PC-9 (cell line): Measurements from ENCODE around the gene DCLRE1C. TPM values are rescaled to one million over a fixed set of nuclear protein-coding genes. Genes with fewer than 3 reads are reported as not detected.

Experiments used
- BruUV-seq: library from RNA; stranded (reverse); fragments of 400-500 nt; replicated peaks from 2 replicates; lab custom pipeline; 2021; lab: Mats Ljungman, UMichigan
- CTCF ChIA-PET: fragments of 300-600 bp; sonication (Branson Sonifier 250); formaldehyde crosslinking; loops from one replicate; lab custom pipeline; 2022; ENCODE audit warnings: antibody characterized with exemption; lab: Charles Lee
- POLR2A ChIA-PET: fragments of 300-600 bp; sonication (Branson Sonifier 250); formaldehyde crosslinking; loops from one replicate; lab custom pipeline; 2022; ENCODE audit warnings: antibody characterized with exemption; ENCODE audit not compliant: unreplicated experiment; lab: Charles Lee
- DNase-seq, 2 experiments: peaks; one replicate each; pipeline versions ENCODE4 v3.0.0 to v3.0.0-alpha.2; 2015 to 2022; ENCODE audit warnings: mixed read lengths in 1 of 2
- H2AFZ ChIP-seq: fragments of 200-600 bp; sonication (generic); 2 replicates; pipeline ENCODE4 v1.8.1; 2017; ENCODE audit warnings: antibody characterized with exemption
- H3F3A ChIP-seq: fragments of 200-600 bp; sonication (generic); 2 replicates; pipeline ENCODE4 v1.8.1; 2017; ENCODE audit warnings: antibody characterized with exemption, mild to moderate bottlenecking, low read depth; ENCODE audit not compliant: insufficient read depth
- H3K27ac ChIP-seq: fragments of 200-600 bp; sonication (generic); 2 replicates; pipeline ENCODE4 v1.6.1; 2016; ENCODE audit warnings: mixed run types
- H3K27me3 ChIP-seq: fragments of 200-600 bp; sonication (generic); 2 replicates; pipeline ENCODE4 v1.6.1; 2016; ENCODE audit warnings: low read depth, mixed run types; ENCODE audit not compliant: insufficient read depth
- H3K36me3 ChIP-seq: fragments of 200-600 bp; sonication (generic); 2 replicates; pipeline ENCODE4 v1.6.1; 2016; ENCODE audit warnings: low read depth, mixed run types
- H3K4me1 ChIP-seq: fragments of 200-600 bp; sonication (generic); replicated peaks from 2 replicates; pipeline ENCODE4 v1.6.1; 2016; ENCODE audit warnings: mixed run types; ENCODE audit not compliant: insufficient read depth
- H3K4me2 ChIP-seq: fragments of 200-600 bp; sonication (generic); 2 replicates; pipeline ENCODE4 v1.6.1; 2017; ENCODE audit warnings: mixed run types
- H3K4me3 ChIP-seq: fragments of 200-600 bp; sonication (generic); 2 replicates; pipeline ENCODE4 v1.6.1; 2016; ENCODE audit warnings: mixed run types
- H3K79me2 ChIP-seq: fragments of 200-600 bp; sonication (generic); 2 replicates; pipeline ENCODE4 v1.6.1; 2017; ENCODE audit warnings: low read depth, mixed run types
- H3K9me2 ChIP-seq: fragments of 200-600 bp; sonication (generic); 2 replicates; pipeline ENCODE4 v1.8.1; 2017; ENCODE audit warnings: mild to moderate bottlenecking; ENCODE audit not compliant: insufficient read depth
- H3K9me3 ChIP-seq: fragments of 200-600 bp; sonication (generic); 2 replicates; pipeline ENCODE4 v1.8.1; 2016; ENCODE audit warnings: low read depth; ENCODE audit not compliant: insufficient read depth
- H4K20me1 ChIP-seq: fragments of 200-600 bp; sonication (generic); 2 replicates; pipeline ENCODE4 v1.8.1; 2017; ENCODE audit not compliant: insufficient read depth
- CTCF ChIP-seq: fragments of 200-600 bp; sonication (generic); conservative IDR thresholded peaks from 2 replicates; pipeline ENCODE4 v1.6.1; 2017; ENCODE audit warnings: mixed run types, antibody characterized with exemption, mild to moderate bottlenecking, moderate library complexity
- EZH2 ChIP-seq: fragments of 200-600 bp; sonication (generic); IDR thresholded peaks from 2 replicates; pipeline ENCODE4 v1.8.0; 2017; ENCODE audit warnings: antibody characterized with exemption, low read depth
- intact Hi-C: fragments of 100-400 bp; cut with micrococcal nuclease; formaldehyde crosslinking; loops from one replicate; pipeline ENCODE4 v1.10.0; 2022; ENCODE audit not compliant: unreplicated experiment
- total RNA-seq: library from RNA; stranded (reverse); gene quantifications from 2 replicates; pipeline ENCODE4 v1.2.3, GENCODE V29; 2021

The DCLRE1C gene
- total RNA-seq, 1 experiment from 2014 or later: 14.0 TPM

GRCh38 chr10:14926722-14927416 lies 27.0 kb downstream of the DCLRE1C start:
- ChIA-PET CTCF (no interaction called here), POLR2A (no interaction called here)
- no peak overlapping the region for H3K27ac ChIP-seq
- peaks cover 3% of the 10 kb centered on the region for H3K36me3 ChIP-seq
- H3K9me2 ChIP-seq: no peaks in the 10 kb centered on the region
- no peak overlapping the region for H2AFZ ChIP-seq
- H3K4me2 ChIP-seq: no peak overlapping the region
- intact Hi-C loops: no loop called here
- H3K4me1 ChIP-seq: no peaks in the 10 kb centered on the region
- no peaks in the 10 kb centered on the region for H3K79me2 ChIP-seq
- TF ChIP-seq EZH2 (no peak), CTCF (no peak)
- H3K9me3 ChIP-seq: no peaks in the 10 kb centered on the region
- H3K4me3 ChIP-seq: no peak overlapping the region
- H3F3A ChIP-seq: no peaks in the 10 kb centered on the region
- no peaks in the 10 kb centered on the region for H3K27me3 ChIP-seq
- no peaks in the 10 kb centered on the region for H4K20me1 ChIP-seq
- no peak for DNase-seq
- BruUV-seq: no TSS peak

GRCh38 chr10:14926061-14926470 lies 27.8 kb downstream of the DCLRE1C start:
- no peaks in the 10 kb centered on the region for H3F3A ChIP-seq
- intact Hi-C loops: no loop called here
- H3K27ac ChIP-seq: no peak overlapping the region
- no peaks in the 10 kb centered on the region for H3K27me3 ChIP-seq
- H2AFZ ChIP-seq: no peak overlapping the region
- CTCF ChIA-PET: no interaction called here
- H3K36me3 ChIP-seq: peaks cover 3% of the 10 kb centered on the region
- H3K4me1 ChIP-seq: no peaks in the 10 kb centered on the region
- POLR2A ChIA-PET: no interaction called here
- H3K4me2 ChIP-seq: no peak overlapping the region
- H3K9me2 ChIP-seq: no peaks in the 10 kb centered on the region
- no TSS peak for BruUV-seq
- H3K79me2 ChIP-seq: no peaks in the 10 kb centered on the region
- H3K4me3 ChIP-seq: no peak overlapping the region
- TF ChIP-seq EZH2 (no peak), CTCF (no peak)
- no peaks in the 10 kb centered on the region for H3K9me3 ChIP-seq
- no peaks in the 10 kb centered on the region for H4K20me1 ChIP-seq
- DNase-seq: no peak

- no peak overlapping the region for H3K27ac ChIP-seq
- no peaks in the 10 kb centered on the region for H3K27me3 ChIP-seq
- intact Hi-C loops: no loop called here
- H3K4me1 ChIP-seq: no peaks in the 10 kb centered on the region
- no peaks in the 10 kb centered on the region for H3K9me2 ChIP-seq
- CTCF ChIA-PET: no interaction called here
- H3K4me2 ChIP-seq: no peak overlapping the region
- no peaks in the 10 kb centered on the region for H3F3A ChIP-seq
- BruUV-seq: no TSS peak
- H3K36me3 ChIP-seq: peaks cover 3% of the 10 kb centered on the region
- no peak overlapping the region for H3K4me3 ChIP-seq
- H4K20me1 ChIP-seq: no peaks in the 10 kb centered on the region
- no peaks in the 10 kb centered on the region for H3K79me2 ChIP-seq
- H2AFZ ChIP-seq: no peak overlapping the region
- POLR2A ChIA-PET: no interaction called here
- H3K9me3 ChIP-seq: no peaks in the 10 kb centered on the region
- TF ChIP-seq EZH2 (no peak), CTCF (no peak)
- no peak for DNase-seq
Observed at GRCh38 chr10:14925268-14925667, 28.6 kb downstream of the DCLRE1C start.
